Right ventricle myocardium inferior (tissue), 1 donor: ENCODE measurements around the gene TANGO2. TPM values are rescaled to one million over a fixed set of nuclear protein-coding genes. Genes with fewer than 3 reads are reported as not detected.

Source experiments
- ATAC-seq: fragments of 200-7000 bp; cut with Tn5 transposase; one replicate; pipeline ENCODE4 v1.9.1; 2020; ENCODE audit warnings: mild to moderate bottlenecking, moderate library complexity
- DNase-seq: peaks from one replicate; pipeline ENCODE4 v3.0.0; 2021; ENCODE audit errors: missing footprints
- intact Hi-C: fragments of 100-400 bp; cut with DNase I; formaldehyde crosslinking; loops from one replicate; pipeline ENCODE4 v1.11.0; 2022
- total RNA-seq: library from RNA; stranded (reverse); fragmentation: NEBNext Ultra II Directional; extraction: Animal tissue kit (Norgen Biotek cat#: 25700); gene quantifications from one replicate; pipeline ENCODE4 v1.2.1, GENCODE V29; 2021
- donor health status: DM: no; HTN: yes; CAD: no; lungs with severe emphysema.

TANGO2 gene
- total RNA-seq, 1 donor from 2014 or later = 54.6 TPM

GRCh38 chr22:20085651-20086050, 64.7 kb downstream of the TANGO2 start:
- intact Hi-C loops = loop anchor here (10.0 kb wide), 1 partner anchor 121 kb away; no protein-coding TSS in a partner anchor
- ATAC-seq = no peak
- DNase-seq = no peak

- intact Hi-C loops = loop anchor here (10.0 kb wide), 1 partner anchor 121 kb away; no protein-coding TSS in a partner anchor
- DNase-seq (no peak), ATAC-seq (no peak)
Observed at GRCh38 chr22:20086101-20086599, 65.2 kb downstream of the TANGO2 start.

GRCh38 chr22:20086763-20087162, 65.9 kb downstream of the TANGO2 start:
- DNase-seq = no peak

GRCh38 chr22:20087319-20088262, 66.7 kb downstream of the TANGO2 start:
- intact Hi-C loops = loop anchor here (10.0 kb wide), 1 partner anchor 123 kb away; no protein-coding TSS in a partner anchor

More at GRCh38 chr22:20086763-20087162, 65.9 kb downstream of the TANGO2 start:
- ATAC-seq = no peak
- intact Hi-C loops = loop anchor here (10.0 kb wide), 1 partner anchor 122 kb away; no protein-coding TSS in a partner anchor

GRCh38 chr22:20088263-20088648, 67.3 kb downstream of the TANGO2 start:
- intact Hi-C loops = loop anchor here (10.0 kb wide), 1 partner anchor 123 kb away; no protein-coding TSS in a partner anchor
- DNase-seq (no peak), ATAC-seq (no peak)

More at GRCh38 chr22:20087319-20088262, 66.7 kb downstream of the TANGO2 start:
- DNase-seq = no peak
- ATAC-seq = no peak

- ATAC-seq (no peak), DNase-seq (no peak)
- intact Hi-C loops = loop anchor here (10.0 kb wide), 1 partner anchor 125 kb away; no protein-coding TSS in a partner anchor
Observed at GRCh38 chr22:20089226-20089976, 68.5 kb downstream of the TANGO2 start.

GRCh38 chr22:20089977-20090729, 69.2 kb downstream of the TANGO2 start:
- ATAC-seq (no peak), DNase-seq (no peak)
- intact Hi-C loops = loop anchor here (10.0 kb wide), 1 partner anchor 125 kb away; no protein-coding TSS in a partner anchor

GRCh38 chr22:20090730-20091240, 69.9 kb downstream of the TANGO2 start:
- ATAC-seq (no peak), DNase-seq (no peak)
- intact Hi-C loops = no loop called here

- intact Hi-C loops = no loop called here
- peak; percentile 40 for DNase-seq
- no peak for ATAC-seq
Observed at GRCh38 chr22:20091690-20092476, 71.0 kb downstream of the TANGO2 start.

- ATAC-seq (no peak), DNase-seq (no peak)
- intact Hi-C loops = no loop called here
Observed at GRCh38 chr22:20092477-20092854, 71.6 kb downstream of the TANGO2 start.

GRCh38 chr22:20093418-20094196, 72.7 kb downstream of the TANGO2 start:
- ATAC-seq (peak; percentile 98), DNase-seq (peak; percentile 76)
- intact Hi-C loops = no loop called here

- no peak for DNase-seq
- intact Hi-C loops = no loop called here
- peak; percentile 1 for ATAC-seq
Observed at GRCh38 chr22:20094197-20094807, 73.4 kb downstream of the TANGO2 start.

- DNase-seq (no peak), ATAC-seq (no peak)
- intact Hi-C loops = no loop called here
Observed at GRCh38 chr22:20095521-20095920, 74.6 kb downstream of the TANGO2 start.

- intact Hi-C loops = no loop called here
- ATAC-seq (no peak), DNase-seq (no peak)
Observed at GRCh38 chr22:20096574-20097420, 75.9 kb downstream of the TANGO2 start.

GRCh38 chr22:20099099-20099711, 78.3 kb downstream of the TANGO2 start:
- no peak for DNase-seq
- ATAC-seq = no peak
- intact Hi-C loops = no loop called here
